ENCODE measurements around the gene WBP1L. TPM values are rescaled to one million over a fixed set of nuclear protein-coding genes. Genes with fewer than 3 reads are reported as not detected.
"Not testable (repeated sequence)": the region's sequence is repeated elsewhere in the genome, so short reads cannot be mapped to it uniquely, and the experiment has no call there.

Gene WBP1L
- total RNA-seq, 3 donors from 2014 or later, result 12.8 to 15.1 (median 14.0) TPM

- peaks cover 13% of the 10 kb centered on the region for H3K36me3 Mint-ChIP-seq (ENCODE audit: insufficient read depth)
- peak within 1 kb of the TSS; percentile 95 for H3K4me3 Mint-ChIP-seq
- ATAC-seq (peak; percentile 12), DNase-seq (peak; percentile 44)
- H3K4me1 Mint-ChIP-seq (ENCODE audit: low read depth), result peaks cover 55% of the 10 kb centered on the region
- no peaks in the 10 kb centered on the region for H3K9me3 Mint-ChIP-seq
- no peaks in the 10 kb centered on the region for H3K27me3 Mint-ChIP-seq (ENCODE audit: low read depth)
These were observed 28.9 kb upstream of the WBP1L start, which contains the start of gene SFXN2 for GRCh38 chr10:102714621-102715455. Gene SFXN2, plus strand, starts transcription at chr10:102714636. Its CDS starts 12,001 bp downstream, at chr10:102726637.

DNA sequence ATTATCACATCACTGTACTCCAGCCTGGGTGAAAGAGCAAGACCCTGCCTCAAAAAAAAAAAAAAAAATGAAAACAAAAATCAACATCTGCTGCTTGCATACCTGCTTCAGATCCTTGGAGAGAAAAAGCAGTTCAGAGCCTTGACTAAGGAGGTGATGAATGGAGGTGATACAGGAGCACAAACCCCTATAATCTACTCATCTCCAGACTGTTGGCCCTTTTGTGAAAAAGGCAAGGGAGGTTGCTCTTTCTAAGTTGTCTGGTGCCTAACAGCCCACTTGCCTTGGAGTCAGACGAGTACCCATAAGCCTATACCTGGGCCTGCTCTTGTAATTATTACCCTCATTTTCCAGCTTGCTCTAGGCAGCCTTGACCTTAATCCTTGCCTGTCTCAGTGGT is 27.9 kb upstream of the WBP1L start:
- Mint-ChIP-seq H3K36me3 (ENCODE audit: insufficient read depth) (peaks cover 16% of the 10 kb centered on the region), H3K27me3 (ENCODE audit: low read depth) (no peaks in the 10 kb centered on the region), H3K9me3 (no peaks in the 10 kb centered on the region), H3K4me1 (ENCODE audit: low read depth) (peaks cover 52% of the 10 kb centered on the region), H3K4me3 (peak overlapping the region; percentile 95)
- ATAC-seq (no peak), DNase-seq (no peak)

- Mint-ChIP-seq H3K36me3 (ENCODE audit: insufficient read depth) (peaks cover 21% of the 10 kb centered on the region), H3K4me1 (ENCODE audit: low read depth) (peaks cover 53% of the 10 kb centered on the region)
- H3K27me3 Mint-ChIP-seq (ENCODE audit: low read depth); H3K4me3 Mint-ChIP-seq; ATAC-seq; DNase-seq; H3K9me3 Mint-ChIP-seq: not testable (repeated sequence)
These were observed 26.7 kb upstream of the WBP1L start for GRCh38 chr10:102716900-102717565.

GRCh38 chr10:102718220-102718619 is 25.5 kb upstream of the WBP1L start:
- ATAC-seq, result no peak
- no peak overlapping the region for H3K4me3 Mint-ChIP-seq
- peaks cover 44% of the 10 kb centered on the region for H3K4me1 Mint-ChIP-seq (ENCODE audit: low read depth)
- peaks cover 22% of the 10 kb centered on the region for H3K36me3 Mint-ChIP-seq (ENCODE audit: insufficient read depth)
- H3K27me3 Mint-ChIP-seq (ENCODE audit: low read depth), result no peaks in the 10 kb centered on the region
- H3K9me3 Mint-ChIP-seq, result no peaks in the 10 kb centered on the region
- no peak for DNase-seq

GRCh38 chr10:102720337-102720736 is 23.4 kb upstream of the WBP1L start:
- ATAC-seq, result no peak
- no peak overlapping the region for H3K4me3 Mint-ChIP-seq
- no peaks in the 10 kb centered on the region for H3K9me3 Mint-ChIP-seq
- H3K27me3 Mint-ChIP-seq (ENCODE audit: low read depth), result no peaks in the 10 kb centered on the region
- no peak for DNase-seq
- peaks cover 29% of the 10 kb centered on the region for H3K36me3 Mint-ChIP-seq (ENCODE audit: insufficient read depth)
- peaks cover 38% of the 10 kb centered on the region for H3K4me1 Mint-ChIP-seq (ENCODE audit: low read depth)

- Mint-ChIP-seq H3K36me3 (ENCODE audit: insufficient read depth) (peaks cover 29% of the 10 kb centered on the region), H3K27me3 (ENCODE audit: low read depth) (no peaks in the 10 kb centered on the region), H3K4me1 (ENCODE audit: low read depth) (peaks cover 35% of the 10 kb centered on the region), H3K9me3 (no peaks in the 10 kb centered on the region), H3K4me3 (no peak overlapping the region)
- ATAC-seq (no peak), DNase-seq (no peak)
These were observed 22.9 kb upstream of the WBP1L start for GRCh38 chr10:102720775-102721301.

- Mint-ChIP-seq H3K36me3 (ENCODE audit: insufficient read depth) (peaks cover 32% of the 10 kb centered on the region), H3K4me3 (no peak overlapping the region), H3K4me1 (ENCODE audit: low read depth) (peaks cover 25% of the 10 kb centered on the region), H3K27me3 (ENCODE audit: low read depth) (no peaks in the 10 kb centered on the region), H3K9me3 (no peaks in the 10 kb centered on the region)
- DNase-seq (no peak), ATAC-seq (peak in 1 of 2 donors; percentile 60)
These were observed 21.8 kb upstream of the WBP1L start for GRCh38 chr10:102721954-102722353.

DNA sequence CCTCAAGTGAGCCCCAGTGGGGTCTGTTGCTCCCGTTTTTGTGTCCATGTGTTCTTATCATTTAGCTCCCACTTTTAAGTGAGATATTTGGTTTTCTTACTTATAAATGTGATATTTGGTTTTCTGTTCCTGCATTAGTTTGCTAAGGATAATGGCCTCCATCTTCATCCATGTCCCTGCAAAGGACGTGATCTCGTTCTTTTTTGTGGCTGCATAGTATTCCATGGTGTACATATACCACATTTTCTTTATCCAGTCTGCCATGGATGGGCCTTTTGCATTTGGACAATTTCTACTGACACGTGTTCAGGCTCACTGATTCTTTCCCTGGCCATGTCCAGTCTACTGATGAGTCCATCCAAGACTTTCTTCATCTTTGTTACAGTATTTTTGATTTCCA is 19.8 kb upstream of the WBP1L start:
- ATAC-seq, result no peak
- no peak for DNase-seq
- no peak overlapping the region for H3K4me3 Mint-ChIP-seq
- peaks cover 13% of the 10 kb centered on the region for H3K4me1 Mint-ChIP-seq (ENCODE audit: low read depth)
- no peaks in the 10 kb centered on the region for H3K27me3 Mint-ChIP-seq (ENCODE audit: low read depth)
- peaks cover 27% of the 10 kb centered on the region for H3K36me3 Mint-ChIP-seq (ENCODE audit: insufficient read depth)
- no peaks in the 10 kb centered on the region for H3K9me3 Mint-ChIP-seq

GRCh38 chr10:102726274-102726673 is 17.5 kb upstream of the WBP1L start:
- H3K4me1 Mint-ChIP-seq (ENCODE audit: low read depth), result peaks cover 10% of the 10 kb centered on the region
- H3K4me3 Mint-ChIP-seq, result no peak overlapping the region
- no peaks in the 10 kb centered on the region for H3K27me3 Mint-ChIP-seq (ENCODE audit: low read depth)
- ATAC-seq, result no peak
- H3K9me3 Mint-ChIP-seq, result no peaks in the 10 kb centered on the region
- no peak for DNase-seq
- H3K36me3 Mint-ChIP-seq (ENCODE audit: insufficient read depth), result peaks cover 26% of the 10 kb centered on the region

DNA sequence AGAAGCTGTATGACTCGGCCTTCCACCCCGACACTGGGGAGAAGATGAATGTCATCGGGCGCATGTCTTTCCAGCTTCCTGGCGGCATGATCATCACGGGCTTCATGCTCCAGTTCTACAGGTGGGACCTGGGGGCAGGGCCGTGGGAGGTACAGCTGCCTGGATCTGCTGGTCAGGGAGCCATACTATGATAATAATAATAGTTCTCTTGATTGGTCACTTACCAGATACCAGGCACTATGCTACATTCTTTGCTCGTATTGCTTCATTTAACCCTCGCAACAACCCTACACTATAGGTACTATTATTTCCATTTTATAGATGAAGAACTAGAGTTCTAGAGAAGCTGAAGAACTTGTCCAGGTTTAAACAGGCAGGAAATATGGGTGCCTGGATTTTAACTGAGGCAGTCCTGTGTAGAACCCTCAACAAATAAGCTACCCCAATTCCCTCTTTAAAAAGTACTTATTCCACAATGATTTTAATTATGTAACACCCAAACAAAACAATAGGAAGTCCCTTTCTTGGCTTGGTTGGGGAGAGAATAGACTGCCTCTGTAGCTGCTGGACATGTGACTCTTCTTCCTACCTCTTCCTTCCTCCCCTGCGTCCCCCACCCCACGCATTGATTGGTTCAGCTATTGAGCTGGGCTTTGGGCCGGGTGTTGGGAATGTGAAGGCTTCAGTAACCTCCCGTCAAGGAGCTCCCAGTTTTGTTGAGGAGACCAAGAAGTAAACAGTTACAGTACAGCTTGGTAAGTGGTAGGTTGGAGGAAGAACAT is 16.5 kb upstream of the WBP1L start:
- peaks cover 23% of the 10 kb centered on the region for H3K36me3 Mint-ChIP-seq (ENCODE audit: insufficient read depth)

GRCh38 chr10:102729029-102730026 is 14.4 kb upstream of the WBP1L start:
- Mint-ChIP-seq H3K4me1 (ENCODE audit: low read depth) (peaks cover 3% of the 10 kb centered on the region), H3K4me3 (no peak overlapping the region), H3K27me3 (ENCODE audit: low read depth) (no peaks in the 10 kb centered on the region), H3K9me3 (no peaks in the 10 kb centered on the region), H3K36me3 (ENCODE audit: insufficient read depth) (peaks cover 23% of the 10 kb centered on the region)
- peak; percentile 51 for DNase-seq
- peak; percentile 70 to 81 for ATAC-seq

More for the DNA sequence above, 16.5 kb upstream of the WBP1L start:
- DNase-seq, result no peak
- H3K4me3 Mint-ChIP-seq, result no peak overlapping the region
- H3K9me3 Mint-ChIP-seq, result no peaks in the 10 kb centered on the region
- no peak for ATAC-seq
- H3K27me3 Mint-ChIP-seq (ENCODE audit: low read depth), result no peaks in the 10 kb centered on the region
- peaks cover 4% of the 10 kb centered on the region for H3K4me1 Mint-ChIP-seq (ENCODE audit: low read depth)

DNA sequence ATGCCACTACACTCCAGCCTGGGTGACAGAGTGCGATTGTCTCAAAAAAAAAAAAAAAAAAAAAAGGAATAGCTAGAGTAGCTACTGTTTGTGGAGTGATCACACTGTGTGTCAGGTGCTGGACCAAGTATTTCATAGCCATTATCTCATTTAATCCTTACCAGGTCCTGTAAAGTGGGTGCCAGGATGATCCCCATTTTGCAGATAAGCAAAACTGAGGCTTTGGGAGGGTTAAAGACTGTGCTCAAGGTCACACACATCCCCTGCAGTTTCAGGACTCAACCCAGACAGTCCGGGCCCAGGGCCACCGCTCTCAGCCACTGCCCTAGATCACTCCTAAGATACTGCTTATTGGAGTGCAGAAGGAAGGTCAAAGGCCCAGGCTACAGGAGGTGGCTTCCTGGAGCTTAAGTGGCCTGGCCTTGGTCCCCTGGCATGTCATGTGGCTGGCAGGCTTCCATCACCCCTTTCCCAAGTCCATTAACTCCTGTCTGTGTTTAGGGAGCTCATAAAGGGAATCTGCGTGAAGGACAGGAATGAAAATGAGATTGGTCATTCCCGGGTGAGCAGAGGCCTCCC is 12.4 kb upstream of the WBP1L start:
- H3K36me3 Mint-ChIP-seq (ENCODE audit: insufficient read depth), result peaks cover 21% of the 10 kb centered on the region
- DNase-seq, result no peak
- peaks cover 3% of the 10 kb centered on the region for H3K4me1 Mint-ChIP-seq (ENCODE audit: low read depth)
- no peak overlapping the region for H3K4me3 Mint-ChIP-seq
- H3K9me3 Mint-ChIP-seq, result no peaks in the 10 kb centered on the region
- no peak for ATAC-seq
- H3K27me3 Mint-ChIP-seq (ENCODE audit: low read depth), result no peaks in the 10 kb centered on the region

DNA sequence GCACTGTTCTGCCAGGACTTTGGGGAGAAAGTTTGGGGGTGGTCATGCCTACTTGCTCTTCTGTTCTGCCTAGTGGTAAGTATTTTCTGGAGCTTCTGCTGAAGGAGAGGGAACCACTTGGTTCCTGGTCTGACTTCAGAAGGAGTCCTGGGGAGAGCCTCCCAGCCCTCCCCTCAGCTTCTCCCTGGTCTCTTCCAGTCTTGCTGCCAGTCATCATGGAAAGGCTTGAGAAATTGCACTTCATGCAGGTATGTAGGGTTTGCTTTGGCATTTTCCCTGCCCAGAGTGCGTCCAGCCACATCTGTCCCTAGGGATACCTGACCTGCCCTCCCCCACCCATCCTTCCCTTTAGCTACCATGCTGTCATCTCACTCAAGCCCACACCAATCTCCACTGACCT is 11.1 kb upstream of the WBP1L start:
- peaks cover 3% of the 10 kb centered on the region for H3K4me1 Mint-ChIP-seq (ENCODE audit: low read depth)
- no peaks in the 10 kb centered on the region for H3K27me3 Mint-ChIP-seq (ENCODE audit: low read depth)
- no peak overlapping the region for H3K4me3 Mint-ChIP-seq
- no peaks in the 10 kb centered on the region for H3K9me3 Mint-ChIP-seq
- ATAC-seq, result no peak
- peaks cover 16% of the 10 kb centered on the region for H3K36me3 Mint-ChIP-seq (ENCODE audit: insufficient read depth)
- DNase-seq, result no peak

Measured in activated T-cell treated with anti-CD3 and anti-CD28 coated beads, Interleukin-2, amount 50 U/mL, for 4 hours (primary cell).